HG02973 (cell line): ENCODE results near the gene FLRT2.

Experiments used
- ATAC-seq: cut with Tn5 transposase; IDR thresholded peaks from one replicate; pipeline ENCODE4 v1.9.1; 2021; ENCODE audit warnings: moderate library complexity; ENCODE audit not compliant: unreplicated experiment

The FLRT2 gene, protein sequence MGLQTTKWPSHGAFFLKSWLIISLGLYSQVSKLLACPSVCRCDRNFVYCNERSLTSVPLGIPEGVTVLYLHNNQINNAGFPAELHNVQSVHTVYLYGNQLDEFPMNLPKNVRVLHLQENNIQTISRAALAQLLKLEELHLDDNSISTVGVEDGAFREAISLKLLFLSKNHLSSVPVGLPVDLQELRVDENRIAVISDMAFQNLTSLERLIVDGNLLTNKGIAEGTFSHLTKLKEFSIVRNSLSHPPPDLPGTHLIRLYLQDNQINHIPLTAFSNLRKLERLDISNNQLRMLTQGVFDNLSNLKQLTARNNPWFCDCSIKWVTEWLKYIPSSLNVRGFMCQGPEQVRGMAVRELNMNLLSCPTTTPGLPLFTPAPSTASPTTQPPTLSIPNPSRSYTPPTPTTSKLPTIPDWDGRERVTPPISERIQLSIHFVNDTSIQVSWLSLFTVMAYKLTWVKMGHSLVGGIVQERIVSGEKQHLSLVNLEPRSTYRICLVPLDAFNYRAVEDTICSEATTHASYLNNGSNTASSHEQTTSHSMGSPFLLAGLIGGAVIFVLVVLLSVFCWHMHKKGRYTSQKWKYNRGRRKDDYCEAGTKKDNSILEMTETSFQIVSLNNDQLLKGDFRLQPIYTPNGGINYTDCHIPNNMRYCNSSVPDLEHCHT

DNA sequence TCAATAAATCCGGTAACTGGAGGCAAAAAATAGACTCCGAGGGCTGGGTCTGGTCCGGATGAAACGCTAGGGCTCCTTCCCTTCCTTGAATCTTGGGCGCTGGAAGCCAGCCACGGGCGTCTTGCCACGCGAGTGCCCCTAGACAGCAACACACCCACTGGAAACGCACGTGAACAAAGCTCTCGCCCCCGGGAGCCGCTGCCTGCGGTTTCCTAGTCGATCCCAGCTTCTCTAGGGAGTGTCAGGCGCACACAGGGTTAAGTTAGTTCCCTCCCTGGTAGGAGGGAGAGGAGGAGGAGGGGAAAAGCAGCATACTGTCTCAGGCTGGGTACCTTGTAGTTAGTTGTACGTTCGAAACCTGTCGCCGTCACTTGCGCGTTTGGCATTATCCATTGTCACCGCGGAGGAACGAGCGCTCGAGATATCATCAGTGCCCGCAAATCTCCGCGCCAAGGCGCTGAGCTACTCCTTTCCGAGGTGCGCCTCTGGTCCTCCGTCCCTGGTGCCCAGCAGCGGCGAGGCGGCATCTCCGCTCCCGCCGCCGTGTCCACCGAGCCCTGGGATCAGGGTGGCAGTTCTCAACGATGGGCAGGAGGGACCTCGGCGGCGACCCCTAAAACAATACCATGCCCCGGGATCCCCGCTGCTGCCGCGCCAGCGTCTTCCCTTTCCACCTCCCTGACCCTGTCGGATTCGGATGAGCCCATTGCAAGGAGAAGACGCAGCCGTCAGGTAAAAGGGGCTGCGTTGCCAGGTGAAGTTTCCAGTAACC lies at the start of gene FLRT2:
Gene FLRT2 (plus strand): TSS at position 342 of the 772 bp plus-strand sequence. CDS start 91,371 bp downstream, outside the sequence.
- ATAC-seq = no peak

DNA sequence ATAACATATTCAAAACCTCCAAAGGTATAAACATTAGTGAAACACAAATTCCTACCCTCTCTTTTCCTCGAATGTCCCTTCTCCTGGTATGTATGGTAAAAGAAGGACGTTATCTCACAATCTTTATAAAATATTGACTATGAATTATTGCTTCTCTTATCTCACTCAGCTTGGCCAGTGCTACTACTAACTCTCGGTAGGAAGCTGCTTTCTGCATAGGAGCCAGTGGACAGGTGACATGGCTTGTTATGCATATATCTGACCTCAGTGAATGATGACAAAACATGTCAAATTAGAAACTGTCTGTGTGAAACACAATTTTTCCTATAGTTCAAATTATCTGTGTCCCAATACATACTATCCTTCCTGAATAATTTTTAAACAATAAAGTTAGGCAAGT lies 48.5 kb upstream of the FLRT2 start:
- ATAC-seq = no peak

DNA sequence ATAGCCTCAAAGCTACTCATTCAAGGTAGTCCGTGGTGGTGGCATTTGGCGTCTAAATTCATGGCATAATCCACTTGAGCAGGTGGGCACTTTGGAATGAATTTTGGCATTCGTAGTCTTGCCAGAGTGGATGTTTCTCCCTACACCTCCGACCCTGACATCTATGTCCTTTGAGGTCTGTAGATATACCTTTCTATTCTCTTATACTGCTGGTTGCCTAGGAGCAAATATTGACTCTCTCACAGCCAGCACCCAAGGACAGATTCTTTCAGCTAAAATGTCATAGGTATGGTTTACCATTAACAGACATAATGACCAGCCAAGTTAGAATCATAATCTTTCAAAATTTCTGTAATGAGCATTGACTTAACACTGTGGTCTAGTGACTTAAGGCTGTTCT lies 47.4 kb upstream of the FLRT2 start:
- ATAC-seq = no peak

GRCh38 chr14:85483037-85483436 lies 46.9 kb upstream of the FLRT2 start:
- no peak for ATAC-seq

DNA sequence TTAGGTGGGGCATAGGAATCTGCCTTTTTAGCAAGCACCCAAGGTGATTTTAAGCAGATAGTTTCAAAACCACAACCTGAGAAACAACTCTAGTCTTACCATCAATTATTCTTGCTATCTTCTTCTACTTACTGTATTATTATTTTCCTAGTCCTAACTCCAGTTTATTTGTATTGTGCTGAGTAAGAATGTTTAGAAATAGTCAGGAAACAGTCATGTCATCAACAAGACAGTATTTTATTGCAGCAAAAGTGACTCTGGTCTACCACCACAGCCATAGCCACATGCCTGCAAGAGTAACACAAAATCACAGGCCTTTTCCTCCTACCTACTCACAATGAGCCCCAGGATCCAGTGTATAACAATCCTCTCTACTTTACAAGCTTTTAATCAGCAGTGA lies 46.3 kb upstream of the FLRT2 start:
- no peak for ATAC-seq

DNA sequence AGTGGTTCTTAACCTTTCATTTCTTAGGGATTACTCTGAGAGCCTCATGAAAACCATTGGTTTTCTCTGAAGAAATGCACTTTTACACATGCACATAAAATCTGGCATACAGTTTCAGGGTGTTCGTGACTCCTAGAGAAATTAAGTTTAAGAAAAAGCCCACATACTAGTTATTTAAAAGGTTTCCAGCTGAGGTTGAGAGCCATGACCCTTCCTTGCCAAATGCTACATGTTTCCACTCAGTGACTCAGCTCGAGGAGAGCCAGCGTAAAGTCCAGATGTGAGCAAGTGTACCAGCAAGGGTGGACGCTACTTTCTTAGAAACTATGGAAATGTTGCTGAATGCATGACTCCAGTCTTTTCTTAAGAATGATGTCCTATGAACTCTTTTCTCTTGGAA lies 42.7 kb upstream of the FLRT2 start:
- no peak for ATAC-seq

- no peak for ATAC-seq
Measured at GRCh38 chr14:85501751-85502150, 28.2 kb upstream of the FLRT2 start.

- no peak for ATAC-seq
Measured at GRCh38 chr14:85508863-85509262, 21.1 kb upstream of the FLRT2 start.

DNA sequence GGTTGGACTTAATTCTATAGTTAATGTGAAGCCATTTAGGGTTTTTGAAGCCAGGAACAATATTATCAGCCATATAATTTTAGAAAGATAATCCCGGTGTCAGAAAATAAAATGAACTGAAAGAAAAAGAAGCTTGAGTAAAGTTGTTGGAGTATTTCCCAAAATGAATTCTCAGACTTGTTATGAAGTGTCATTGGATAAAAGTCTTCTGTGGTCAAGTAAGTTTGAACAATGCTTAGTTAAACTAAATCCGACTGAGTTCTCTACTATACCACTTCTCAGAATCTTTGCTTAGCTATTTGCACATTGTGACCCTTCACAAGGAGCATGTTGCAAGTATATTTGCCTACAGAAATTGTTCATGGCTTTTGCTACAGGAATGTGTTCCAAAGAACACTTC lies 17.5 kb upstream of the FLRT2 start:
- no peak for ATAC-seq

DNA sequence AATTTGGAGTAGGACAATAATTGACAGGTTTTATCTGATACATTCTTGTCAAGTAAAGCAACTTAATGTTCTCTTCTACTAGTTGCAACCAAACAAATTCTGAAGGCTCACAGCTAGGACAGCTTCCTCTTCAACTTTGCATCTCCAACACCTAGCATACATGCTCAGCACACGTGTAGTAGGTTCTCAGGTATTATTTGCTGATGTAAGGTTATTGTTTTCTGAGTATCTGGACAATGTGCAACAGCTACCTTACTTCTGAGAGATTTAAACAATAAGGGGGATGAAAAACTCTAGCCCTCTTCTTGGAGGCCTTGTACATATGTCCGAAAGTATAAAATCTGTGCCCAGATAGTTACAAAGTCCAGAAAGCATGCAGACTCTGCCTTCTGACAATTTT lies 15.5 kb upstream of the FLRT2 start:
- ATAC-seq = no peak

DNA sequence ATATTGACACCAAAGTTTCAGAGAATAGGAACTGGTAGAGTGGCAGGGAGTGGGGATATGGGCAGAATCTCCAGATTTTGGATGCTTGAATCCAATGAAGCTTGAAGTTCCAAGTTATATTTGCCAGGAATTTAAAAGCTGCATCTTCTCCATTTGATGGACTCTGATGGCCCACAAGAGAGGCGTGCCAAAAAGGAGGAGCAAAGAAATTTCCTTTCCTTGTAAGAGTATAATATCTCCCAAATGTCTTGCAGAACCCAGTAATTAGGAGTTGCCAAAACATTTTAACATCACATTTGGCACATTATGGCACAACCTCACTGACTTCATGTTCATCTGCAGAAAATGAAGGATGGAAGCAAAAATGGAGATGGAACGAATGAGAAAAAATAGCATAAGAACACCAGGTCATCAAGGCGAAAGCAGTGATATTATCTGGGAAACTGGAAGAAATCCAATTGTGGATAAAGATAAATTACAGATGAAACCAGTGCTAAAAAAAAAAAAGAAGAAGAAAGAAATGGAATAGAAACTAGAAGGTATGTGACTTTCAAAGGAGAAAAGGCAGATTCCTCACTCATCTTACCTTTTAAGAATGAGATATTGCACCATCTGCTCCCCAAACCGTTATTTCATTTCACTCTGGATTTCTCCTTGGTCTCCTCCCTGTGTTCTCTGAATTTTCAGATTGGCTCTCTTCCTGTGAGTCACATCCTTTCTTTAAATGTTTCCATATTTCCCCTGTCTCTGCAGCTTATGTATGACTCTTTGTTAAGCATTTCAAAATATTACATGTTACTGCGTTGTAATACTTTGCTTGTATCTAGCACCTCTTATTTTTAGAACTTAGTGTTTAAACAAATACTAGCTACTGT lies 13.5 kb upstream of the FLRT2 start:
- ATAC-seq = no peak

GRCh38 chr14:85517114-85517688 lies 12.7 kb upstream of the FLRT2 start:
- ATAC-seq = no peak

DNA sequence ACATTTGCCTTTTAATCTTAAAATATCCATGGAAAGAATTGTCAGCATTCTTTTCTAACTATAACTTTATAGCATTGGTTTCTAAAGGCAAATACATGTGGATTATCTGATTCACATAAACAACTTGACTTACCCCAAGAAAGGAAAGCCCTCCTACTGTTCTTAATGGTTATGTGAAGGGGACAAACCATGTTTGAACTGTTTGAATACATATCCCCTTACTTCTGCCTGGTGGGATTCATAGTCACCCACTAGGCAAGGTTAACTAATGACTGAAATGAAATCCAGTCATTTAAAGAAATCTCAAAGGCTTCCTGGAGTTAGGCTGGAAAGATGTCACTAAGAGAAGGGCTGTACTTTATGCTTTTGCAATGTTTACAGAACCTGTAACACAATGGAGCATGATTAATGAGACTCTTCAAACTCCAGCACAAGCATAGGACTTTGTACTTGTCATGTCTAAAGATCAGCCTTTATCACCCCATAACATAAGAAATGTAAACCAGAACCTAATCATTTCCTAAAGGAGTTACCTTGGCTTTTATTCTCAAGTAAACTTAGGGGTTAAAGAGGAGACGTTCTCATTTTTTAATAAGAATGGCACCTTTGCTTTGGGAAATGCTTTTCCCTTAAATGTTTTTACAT lies 10.2 kb upstream of the FLRT2 start:
- ATAC-seq = no peak

GRCh38 chr14:85520581-85520980 lies 9.4 kb upstream of the FLRT2 start:
- no peak for ATAC-seq

- ATAC-seq = no peak
Measured at GRCh38 chr14:85523624-85524023, 6.3 kb upstream of the FLRT2 start.

DNA sequence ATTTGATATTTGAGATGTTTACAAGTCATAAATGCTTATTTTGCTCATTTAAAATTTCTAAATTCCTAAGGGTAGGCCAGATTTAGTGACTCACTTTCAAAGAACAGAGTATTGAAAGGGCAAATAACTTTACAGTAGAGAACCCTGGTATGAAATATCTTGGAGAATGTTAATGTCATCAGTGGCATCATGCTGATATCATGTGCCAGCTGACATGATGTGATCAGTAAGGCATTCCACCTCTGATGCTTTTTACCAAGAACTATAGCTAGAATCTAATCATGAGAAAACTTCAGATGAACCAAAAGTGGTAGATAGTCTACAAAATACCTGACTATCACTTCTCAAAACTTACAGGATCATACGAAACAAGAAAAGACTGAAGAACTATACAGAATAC lies 2.9 kb upstream of the FLRT2 start:
- no peak for ATAC-seq

GRCh38 chr14:85527445-85528035 lies 2.4 kb upstream of the FLRT2 start:
- no peak for ATAC-seq

- no peak for ATAC-seq
Measured at GRCh38 chr14:85528080-85528896, 1.7 kb upstream of the FLRT2 start.
